Fibroblast of the aortic adventitia (primary cell): Measurements from ENCODE around the gene BATF2. TPM values are rescaled to one million over a fixed set of nuclear protein-coding genes. Genes with fewer than 3 reads are reported as not detected.

Experiments used
- DNase-seq: peaks from one replicate; pipeline ENCODE4 v3.0.0-alpha.2; 2010; ENCODE audit warnings: low read depth
- H3K4me3 ChIP-seq: 2 replicates; pipeline ENCODE4 v1.5.1; 2011; ENCODE audit warnings: low read depth, mild to moderate bottlenecking, control low read depth, low read length, moderate library complexity
- CTCF ChIP-seq: IDR thresholded peaks from 2 replicates; pipeline ENCODE4 v1.5.1; 2011; ENCODE audit warnings: mild to moderate bottlenecking, low read length, control low read depth, inconsistent platforms; ENCODE audit not compliant: insufficient read depth
- total RNA-seq: library from RNA; depleted of rRNA; stranded (reverse); fragments of >200 nt; gene quantifications from 2 replicates; pipeline ENCODE4 v1.2.3, GENCODE V29; 2012; ENCODE audit warnings: low replicate concordance

BATF2 gene
- total RNA-seq, 1 donor, result 0.45 TPM

GRCh38 chr11:64969209-64969608 lies 27.6 kb downstream of the BATF2 start:
- no peak overlapping the region for H3K4me3 ChIP-seq
- peak; percentile 6 for DNase-seq
- TF ChIP-seq CTCF, result no peak

DNA sequence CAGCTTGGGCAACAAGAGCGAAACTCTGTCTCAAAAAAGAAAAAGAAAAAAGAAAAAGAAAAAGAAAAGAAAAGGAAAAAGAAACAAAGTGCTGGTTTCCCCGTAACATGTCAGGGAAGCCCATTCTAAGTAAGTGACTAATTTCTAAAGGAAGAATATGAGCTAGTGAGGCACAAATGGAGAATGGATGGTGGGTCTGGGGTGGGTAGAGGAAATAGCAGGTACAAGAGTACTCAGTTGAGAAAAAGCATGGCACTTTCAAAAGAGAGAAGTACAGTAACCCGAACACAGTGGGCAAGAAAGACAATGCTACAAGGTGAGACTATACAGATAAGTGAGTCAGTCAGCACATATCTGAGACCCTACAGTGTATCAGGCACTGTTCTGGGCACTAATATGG lies 29.4 kb downstream of the BATF2 start:
- DNase-seq, result no peak
- no peak for TF ChIP-seq CTCF
- no peak overlapping the region for H3K4me3 ChIP-seq

- H3K4me3 ChIP-seq, result no peak overlapping the region
- DNase-seq, result no peak
- TF ChIP-seq CTCF, result no peak
Observed at GRCh38 chr11:64963072-64963631, 33.6 kb downstream of the BATF2 start.

- peak; percentile 45 for DNase-seq
- TF ChIP-seq CTCF, result no peak
- H3K4me3 ChIP-seq, result no peak overlapping the region
Observed at GRCh38 chr11:64960719-64961118, 36.1 kb downstream of the BATF2 start.

DNA sequence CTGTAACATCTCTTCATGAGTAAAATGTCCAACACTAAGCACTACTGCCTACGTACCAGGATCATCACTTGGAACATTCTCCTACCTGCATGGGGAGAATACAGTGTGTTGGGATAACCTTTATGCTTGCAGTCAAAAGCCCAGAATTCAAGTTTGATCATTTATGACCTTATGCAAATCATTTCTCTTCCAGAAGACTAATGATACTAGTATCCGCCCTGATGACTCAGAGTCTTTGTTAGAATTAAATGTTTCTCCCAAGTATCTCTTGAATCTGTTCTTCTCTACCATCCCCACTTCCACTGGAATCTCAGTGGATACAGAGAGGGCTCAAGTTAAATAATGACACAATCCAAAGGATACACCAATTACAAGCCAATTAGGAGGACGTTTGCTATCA lies 37.3 kb downstream of the BATF2 start:
- H3K4me3 ChIP-seq, result no peak overlapping the region
- TF ChIP-seq CTCF, result no peak
- no peak for DNase-seq

DNA sequence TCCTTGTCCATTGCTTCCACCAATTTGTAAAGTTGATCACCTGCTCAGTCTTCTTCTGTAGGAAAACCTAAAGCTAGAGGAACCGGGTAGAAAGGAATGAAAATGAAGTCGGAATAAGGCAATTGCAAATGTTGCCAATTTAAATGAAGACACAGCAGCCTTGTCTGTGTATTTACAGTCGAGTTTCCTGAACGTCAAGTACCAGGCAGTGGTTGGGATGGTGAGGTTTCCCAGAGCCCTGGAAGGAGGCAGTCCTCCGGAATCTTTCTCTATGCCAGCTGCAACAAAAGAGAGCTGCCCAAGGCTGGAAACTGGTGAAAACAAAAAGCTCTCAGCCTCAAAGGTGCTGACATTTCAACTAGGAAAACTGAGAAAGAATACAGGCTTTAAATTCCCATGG lies 42.6 kb downstream of the BATF2 start:
- no peak for TF ChIP-seq CTCF
- DNase-seq, result no peak

GRCh38 chr11:64951529-64951928 lies 45.2 kb downstream of the BATF2 start:
- DNase-seq, result no peak
- no peak overlapping the region for H3K4me3 ChIP-seq
- no peak for TF ChIP-seq CTCF

More for the DNA sequence above, 42.6 kb downstream of the BATF2 start:
- no peak overlapping the region for H3K4me3 ChIP-seq
